GM19395 (cell line): Measurements from ENCODE around the gene ZNF343.
"Not testable (repeated sequence)": the region's sequence is repeated elsewhere in the genome, so short reads cannot be mapped to it uniquely, and the experiment has no call there.

Experiments
- ATAC-seq: cut with Tn5 transposase; IDR thresholded peaks from one replicate; pipeline ENCODE4 v1.9.1; 2021; ENCODE audit warnings: mild to moderate bottlenecking, moderate library complexity; ENCODE audit not compliant: unreplicated experiment

The ZNF343 gene

GRCh38 chr20:2521369-2522305, 12.9 kb upstream of the ZNF343 start:
- no peak for ATAC-seq

- ATAC-seq, result no peak
These were observed 11.9 kb upstream of the ZNF343 start for GRCh38 chr20:2520617-2521016.

GRCh38 chr20:2519115-2519809, 10.5 kb upstream of the ZNF343 start:
- no peak for ATAC-seq

- no peak for ATAC-seq
These were observed 9.8 kb upstream of the ZNF343 start for GRCh38 chr20:2518558-2518957.

- ATAC-seq, result no peak
These were observed 9.4 kb upstream of the ZNF343 start for GRCh38 chr20:2518096-2518495.

- no peak for ATAC-seq
These were observed 7.7 kb upstream of the ZNF343 start for GRCh38 chr20:2516399-2516798.

GRCh38 chr20:2515203-2515602, 6.5 kb upstream of the ZNF343 start:
- ATAC-seq, result no peak

- ATAC-seq, result no peak
These were observed 1.1 kb upstream of the ZNF343 start for GRCh38 chr20:2509794-2510193.

GRCh38 chr20:2509468-2509781, 710 bp upstream of the ZNF343 start:
- ATAC-seq, result no peak

- ATAC-seq, result peak; percentile 23
These were observed 662 bp downstream of the ZNF343 start for GRCh38 chr20:2507875-2508630.

- no peak for ATAC-seq
These were observed 1.3 kb downstream of the ZNF343 start for GRCh38 chr20:2507464-2507863.

GRCh38 chr20:2506426-2506825, 2.3 kb downstream of the ZNF343 start:
- not testable (repeated sequence) for ATAC-seq

GRCh38 chr20:2504803-2505202, 3.9 kb downstream of the ZNF343 start:
- ATAC-seq, result not testable (repeated sequence)

GRCh38 chr20:2502808-2503384, 5.8 kb downstream of the ZNF343 start:
- not testable (repeated sequence) for ATAC-seq

- no peak for ATAC-seq
These were observed 23.1 kb downstream of the ZNF343 start for GRCh38 chr20:2485661-2486060.

GRCh38 chr20:2485080-2485479, 23.6 kb downstream of the ZNF343 start:
- no peak for ATAC-seq

GRCh38 chr20:2483504-2483903, 25.2 kb downstream of the ZNF343 start:
- no peak for ATAC-seq

GRCh38 chr20:2480381-2480780, 28.3 kb downstream of the ZNF343 start:
- ATAC-seq, result no peak

GRCh38 chr20:2476742-2477615, 31.7 kb downstream of the ZNF343 start:
- ATAC-seq, result no peak
